ENCODE data around the gene ASTN2.

DNA sequence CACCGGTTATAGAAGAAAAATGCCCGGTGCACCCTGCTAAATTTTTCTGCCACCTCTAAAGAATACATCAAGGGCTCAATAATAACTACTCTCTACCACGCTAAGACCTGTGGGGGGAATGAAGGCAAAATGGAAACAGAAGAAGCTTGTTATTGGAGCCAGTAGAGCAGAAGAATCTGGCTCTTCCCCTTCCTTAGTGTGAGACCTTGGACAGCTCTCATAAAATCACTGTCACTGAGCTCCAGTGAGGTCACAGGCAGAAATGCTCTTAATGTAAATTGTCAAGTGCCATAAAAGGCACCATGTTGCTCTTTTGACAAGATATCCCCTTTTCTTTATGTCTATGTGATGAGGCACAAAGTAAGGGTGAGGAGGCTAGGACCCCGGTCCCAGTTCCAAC lies 74.4 kb downstream of the ASTN2 start:
- no peak for TF ChIP-seq EZH2 (IDR thresholded peaks at IDR 0.05; ENCODE audit: insufficient read depth, poor library complexity, severe bottlenecking)
- TF ChIP-seq EZH2phosphoT487 (IDR thresholded peaks at IDR 0.05; ENCODE audit: insufficient read depth, low read depth), result no peak

Measured in GM23248 (cell line).